Upper lobe of left lung (tissue), 6 donors: ENCODE results near the gene IL5RA. TPM values are rescaled to one million over a fixed set of nuclear protein-coding genes. Genes with fewer than 3 reads are reported as not detected.

Experiments
- ATAC-seq, 2 donors: fragments of 200-7000 bp; cut with Tn5 transposase; one replicate each; pipeline ENCODE4 v1.9.1; 2022; ENCODE audit warnings: mild to moderate bottlenecking in 2 of 2, moderate library complexity in 2 of 2; ENCODE audit not compliant: low FRiP score in 2 of 2
- DNase-seq, 2 donors: peaks; one replicate each; pipeline ENCODE4 v3.0.0-alpha.2; 2019 to 2020
- H3K27ac ChIP-seq, 4 donors: fragments of 200-600 bp; sonication (generic); one replicate each; pipeline ENCODE4 v1.5.1; 2016 to 2019
- H3K27me3 ChIP-seq, 4 donors: fragments of 200-600 bp; sonication (generic); one replicate each; pipeline ENCODE4 v1.5.1; 2017 to 2019
- H3K36me3 ChIP-seq, 4 donors: fragments of 200-600 bp; sonication (generic); one replicate each; pipeline ENCODE4 v1.5.1; 2016 to 2019
- H3K4me1 ChIP-seq, 4 donors: fragments of 200-600 bp; sonication (generic); one replicate each; pipeline ENCODE4 v1.5.1; 2018 to 2019
- H3K4me3 ChIP-seq, 4 donors: fragments of 200-600 bp; sonication (generic); one replicate each; pipeline ENCODE4 v1.5.1; 2017 to 2019; ENCODE audit warnings: mild to moderate bottlenecking in 2 of 4, moderate library complexity in 1 of 4
- H3K9me3 ChIP-seq, 4 donors: fragments of 200-600 bp; sonication (generic); one replicate each; pipeline ENCODE4 v1.5.1; 2018 to 2019
- CTCF ChIP-seq, 6 experiments: fragments of 450-650 bp in 4 of 6; fragments of 200-600 bp in 2 of 6; sonication (generic) in 2 of 6; IDR thresholded peaks; one replicate each; pipeline ENCODE4 v1.5.1; 2016 to 2019; ENCODE audit warnings: antibody characterized with exemption in 6 of 6
- EP300 ChIP-seq, 4 donors: sonication (generic); formaldehyde crosslinking; IDR thresholded peaks; one replicate each; pipeline ENCODE4 v1.5.1; 2017; ENCODE audit warnings: antibody characterized with exemption in 4 of 4, control low read depth in 2 of 4
- POLR2A ChIP-seq, 4 donors: fragments of 450-650 bp; IDR thresholded peaks; one replicate each; pipeline ENCODE4 v1.5.1; 2016 to 2017; ENCODE audit warnings: antibody characterized with exemption in 4 of 4, mild to moderate bottlenecking in 2 of 4
- POLR2AphosphoS5 ChIP-seq, 2 donors: sonication (generic); formaldehyde crosslinking; IDR thresholded peaks; one replicate each; pipeline ENCODE4 v1.5.1; 2017; ENCODE audit warnings: antibody characterized with exemption in 2 of 2
- WGBS, 2 donors: methylation state at CpG; one replicate each; pipeline ENCODE4 v1.1.5; 2017 to 2018; 5-methylcytosine and 5-hydroxymethylcytosine counted together
- total RNA-seq, 6 donors: library from RNA; depleted of rRNA in 4 of 6; stranded (reverse); fragments of >200 nt in 4 of 6; gene quantifications; one replicate each; pipeline versions ENCODE4 v1.1.0 to v1.2.1, GENCODE V29; 2016 to 2021
- donor health status: DM: no; HTN: no; CAD: no; lungs with moderate emphysema.
- donor health status: DM: no; HTN: yes; CAD: no; lungs with severe emphysema.

The IL5RA gene
- total RNA-seq, 6 donors from 2014 or later = 0.46 to 17.7 (median 3.7) TPM

- 50 to 60% methylated on average over 4 of the region's 4 CpGs for WGBS, 2 donors
- ATAC-seq (no peak), DNase-seq (no peak)
- no peaks in the 10 kb centered on the region for H3K36me3 ChIP-seq
- peaks cover 0 to 5% (median 0%) of the 10 kb centered on the region in 4 donors for H3K4me1 ChIP-seq
- H3K4me3 ChIP-seq = no peak overlapping the region
- H3K9me3 ChIP-seq = no peaks in the 10 kb centered on the region
- H3K27ac ChIP-seq = no peak overlapping the region
- TF ChIP-seq POLR2A (IDR thresholded peaks at IDR 0.05) (no peak), POLR2AphosphoS5 (IDR thresholded peaks at IDR 0.05) (no peak), CTCF (IDR thresholded peaks at IDR 0.05) (no peak), EP300 (IDR thresholded peaks at IDR 0.05) (no peak)
- H3K27me3 ChIP-seq = no peaks in the 10 kb centered on the region
These were observed 45.9 kb downstream of the IL5RA start for GRCh38 chr3:3064297-3064696.

DNA sequence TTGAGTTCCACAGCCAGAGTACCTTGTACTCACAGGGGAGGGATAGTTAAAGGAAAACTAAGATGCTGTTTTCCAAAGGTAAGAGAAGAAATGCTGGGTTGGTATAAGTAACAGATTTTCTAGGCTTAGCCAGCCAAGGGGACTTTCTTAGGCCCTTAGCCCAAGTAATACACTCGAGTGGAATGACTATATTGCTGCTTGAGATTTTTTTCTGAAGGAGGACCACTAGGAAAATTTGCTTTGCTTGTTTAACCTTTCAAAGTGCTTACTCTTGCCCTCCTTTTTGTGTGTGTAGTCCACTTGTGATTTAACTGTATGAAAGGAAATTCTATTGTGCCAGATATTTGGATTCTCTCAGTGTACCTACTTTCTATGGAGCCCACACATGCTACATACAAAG is 50.5 kb downstream of the IL5RA start:
- no peak for TF ChIP-seq POLR2AphosphoS5 (IDR thresholded peaks at IDR 0.05)
- TF ChIP-seq POLR2A (IDR thresholded peaks at IDR 0.05) = no peak
- no peak for TF ChIP-seq EP300 (IDR thresholded peaks at IDR 0.05)
- H3K27ac ChIP-seq = no peak overlapping the region
- H3K9me3 ChIP-seq = no peaks in the 10 kb centered on the region
- ATAC-seq = peak; percentile 28 to 40
- H3K27me3 ChIP-seq = no peaks in the 10 kb centered on the region
- no peak overlapping the region for H3K4me3 ChIP-seq
- WGBS, 2 donors = 27 to 54% methylated on average over 1 of the region's 1 CpG
- H3K4me1 ChIP-seq = peaks cover 0 to 5% (median 0%) of the 10 kb centered on the region in 4 donors
- no peaks in the 10 kb centered on the region for H3K36me3 ChIP-seq
- no peak for DNase-seq

- Histone ChIP-seq H3K36me3 (no peaks in the 10 kb centered on the region), H3K27ac (no peak overlapping the region), H3K4me1 (no peaks in the 10 kb centered on the region), H3K9me3 (no peaks in the 10 kb centered on the region), H3K4me3 (no peak overlapping the region), H3K27me3 (no peaks in the 10 kb centered on the region)
- DNase-seq = no peak
- no peak for ATAC-seq
- WGBS, 2 donors = 41 to 60% methylated on average over 4 of the region's 4 CpGs
- TF ChIP-seq POLR2AphosphoS5 (IDR thresholded peaks at IDR 0.05) = no peak
- TF ChIP-seq EP300 (IDR thresholded peaks at IDR 0.05) = no peak
- no peak for TF ChIP-seq CTCF (IDR thresholded peaks at IDR 0.05)
- TF ChIP-seq POLR2A (IDR thresholded peaks at IDR 0.05) = no peak
These were observed 56.2 kb downstream of the IL5RA start for GRCh38 chr3:3053974-3054373.

DNA sequence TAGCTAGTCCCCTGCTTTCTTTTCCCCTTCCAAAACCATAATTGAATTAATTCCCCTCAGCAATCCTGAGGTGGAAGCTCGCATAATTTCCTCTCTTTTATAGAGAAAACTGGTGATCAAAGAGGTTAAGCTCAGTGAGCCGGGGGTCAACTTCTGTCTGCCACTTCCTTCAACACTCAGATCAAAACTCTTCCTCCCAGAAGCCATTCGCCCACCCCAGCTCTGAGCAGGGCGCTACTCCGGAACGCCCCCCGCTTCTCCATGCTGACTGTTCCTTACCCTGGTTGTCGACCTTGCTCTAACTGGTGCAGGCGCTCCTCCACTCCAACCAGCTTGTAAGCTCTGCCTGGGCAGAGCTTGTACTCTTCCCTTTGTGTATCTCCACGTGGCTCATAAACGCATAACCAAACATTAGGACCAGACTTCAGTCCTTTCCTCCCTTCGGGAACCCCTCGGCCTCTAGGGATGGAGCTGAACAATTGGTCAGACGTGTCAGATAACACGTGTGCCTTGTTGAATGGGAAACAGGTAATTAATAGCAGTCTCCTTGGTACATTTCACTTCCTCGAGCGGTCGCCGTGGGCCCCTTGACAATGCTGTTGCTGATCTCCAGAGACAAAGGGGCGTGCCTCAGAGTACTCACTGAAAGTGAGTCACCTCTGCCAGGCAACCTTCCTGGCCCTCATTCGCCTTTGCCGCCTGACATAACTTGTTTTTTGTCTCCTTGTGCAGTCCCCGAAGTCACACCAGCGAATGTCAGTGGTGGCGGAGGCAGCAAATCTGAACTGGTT is 71.8 kb downstream of the IL5RA start:
- H3K4me3 ChIP-seq = no peak overlapping the region
- TF ChIP-seq EP300 (IDR thresholded peaks at IDR 0.05) = no peak
- TF ChIP-seq POLR2AphosphoS5 (IDR thresholded peaks at IDR 0.05) = no peak
- no peak for TF ChIP-seq POLR2A (IDR thresholded peaks at IDR 0.05)
- TF ChIP-seq CTCF (IDR thresholded peaks at IDR 0.05) = no peak
- ATAC-seq (no peak), DNase-seq (peak in 1 of 2 donors; percentile 10)
- H3K27ac ChIP-seq = no peak overlapping the region
- no peaks in the 10 kb centered on the region for H3K9me3 ChIP-seq
- no peaks in the 10 kb centered on the region for H3K36me3 ChIP-seq
- H3K4me1 ChIP-seq = no peaks in the 10 kb centered on the region
- 65 to 73% methylated on average over 25 of the region's 25 CpGs for WGBS, 2 donors
- H3K27me3 ChIP-seq = no peaks in the 10 kb centered on the region

GRCh38 chr3:3037156-3037555 is 73.0 kb downstream of the IL5RA start:
- H3K4me3 ChIP-seq = no peak overlapping the region
- TF ChIP-seq EP300 (IDR thresholded peaks at IDR 0.05) (no peak), POLR2AphosphoS5 (IDR thresholded peaks at IDR 0.05) (no peak), CTCF (IDR thresholded peaks at IDR 0.05) (no peak), POLR2A (IDR thresholded peaks at IDR 0.05) (no peak)
- no peaks in the 10 kb centered on the region for H3K9me3 ChIP-seq
- no peaks in the 10 kb centered on the region for H3K27me3 ChIP-seq
- no peak for DNase-seq
- no peaks in the 10 kb centered on the region for H3K36me3 ChIP-seq
- 92 to 94% methylated on average over 13 of the region's 13 CpGs for WGBS, 2 donors
- no peaks in the 10 kb centered on the region for H3K4me1 ChIP-seq
- H3K27ac ChIP-seq = no peak overlapping the region
- no peak for ATAC-seq
